HepG2 (cell line): ENCODE measurements around the gene BEND4. TPM values are rescaled to one million over a fixed set of nuclear protein-coding genes. Genes with fewer than 3 reads are reported as not detected.

ENCODE experiments used
- ATAC-seq: fragments of 200-7000 bp; cut with Tn5 transposase; 3 replicates; pipeline ENCODE4 v1.9.1; 2020; ENCODE audit warnings: mild to moderate bottlenecking, moderate library complexity
- BruUV-seq: library from RNA; stranded (reverse); fragments of 400-500 nt; replicated peaks from 2 replicates; lab custom pipeline; 2021; lab: Mats Ljungman, UMichigan
- CTCF ChIA-PET: fragments of 300-600 bp; formaldehyde crosslinking; extraction: SDS; loops from one replicate; lab custom pipeline; 2021; ENCODE audit warnings: low total read pairs, inconsistent platforms, low intra/inter-chr PET ratio; lab: Yijun Ruan, JAX
- POLR2A ChIA-PET: fragments of 350-600 bp; sonication (Branson Sonifier 250); formaldehyde crosslinking; loops from one replicate; lab custom pipeline; 2020; ENCODE audit warnings: antibody characterized with exemption, inconsistent platforms; lab: Yijun Ruan, JAX
- DNase-seq: peaks from one replicate; pipeline ENCODE4 v3.0.0-alpha.2; 2015; ENCODE audit warnings: low spot score
- FAIRE-seq: peaks from 3 replicates; lab custom pipeline; 2011; peaks lifted over from hg19 to GRCh38; lab: Jason Lieb, UNC
- H2AFZ ChIP-seq: one replicate; pipeline ENCODE4 v1.6.1; 2011; ENCODE audit warnings: low read length, inconsistent platforms
- H3K27ac ChIP-seq: fragments of 300-600 bp; 3 replicates; pipeline ENCODE4 v1.8.0; 2011; ENCODE audit warnings: mixed run types, mild to moderate bottlenecking, mixed read lengths, low read length, inconsistent platforms; ENCODE audit not compliant: insufficient read depth; ENCODE audit errors: extremely low read length
- H3K27me3 ChIP-seq, 2 experiments: fragments of 200-600 bp in 1 of 2; 2 replicates in 1 of 2; 3 replicates in 1 of 2; pipeline versions ENCODE4 v1.6.0 to v1.8.0; 2011; ENCODE audit warnings: low read length in 2 of 2, mild to moderate bottlenecking in 2 of 2, moderate library complexity in 2 of 2, inconsistent platforms in 1 of 2; ENCODE audit not compliant: insufficient read depth in 2 of 2, control insufficient read depth in 1 of 2
- H3K36me3 ChIP-seq, 2 experiments: fragments of 200-600 bp in 1 of 2; replicated peaks in 1 of 2; 2 replicates in 1 of 2; 3 replicates in 1 of 2; pipeline versions ENCODE4 v1.5.1 to v1.8.0; 2011; ENCODE audit warnings: low read length in 2 of 2, inconsistent platforms in 1 of 2; ENCODE audit not compliant: insufficient read depth in 2 of 2, control insufficient read depth in 1 of 2
- H3K4me1 ChIP-seq: 2 replicates; pipeline ENCODE4 v1.5.1; 2012; ENCODE audit warnings: low read length, inconsistent platforms; ENCODE audit not compliant: insufficient read depth
- H3K4me2 ChIP-seq: 2 replicates; pipeline ENCODE4 v1.6.0; 2011; ENCODE audit warnings: low read depth, low read length, inconsistent platforms
- H3K4me3 ChIP-seq, 3 experiments: fragments of 200-600 bp in 1 of 3; sonication (generic), shearing (Covaris generic) in 1 of 3; replicated peaks in 1 of 3; 2 replicates each; pipeline ENCODE4 v1.5.1; 2011 to 2016; ENCODE audit warnings: low read length in 3 of 3, inconsistent platforms in 2 of 3, low read depth in 2 of 3, mild to moderate bottlenecking in 2 of 3, control low read depth in 1 of 3, mixed read lengths in 1 of 3; ENCODE audit not compliant: insufficient read depth in 1 of 3
- H3K79me2 ChIP-seq: one replicate; pipeline ENCODE4 v1.6.1; 2011; ENCODE audit warnings: low read length, inconsistent platforms; ENCODE audit not compliant: insufficient read depth
- H3K9ac ChIP-seq: 2 replicates; pipeline ENCODE4 v1.6.0; 2011; ENCODE audit warnings: mild to moderate bottlenecking, low read depth, low read length, inconsistent platforms; ENCODE audit not compliant: insufficient read depth
- H3K9me3 ChIP-seq: 2 replicates; pipeline ENCODE4 v1.5.1; 2012; ENCODE audit warnings: mild to moderate bottlenecking, low read length
- H4K20me1 ChIP-seq: 2 replicates; pipeline ENCODE4 v1.6.0; 2011; ENCODE audit warnings: inconsistent platforms, mild to moderate bottlenecking, low read length, moderate library complexity; ENCODE audit not compliant: insufficient read depth
- MXD4 ChIP-seq: IDR thresholded peaks from 2 replicates; pipeline ENCODE4 v1.6.1; 2016; ENCODE audit warnings: mild to moderate bottlenecking, missing biosample characterization, missing genetic modification reagents
- NR1H2 ChIP-seq: sonication (generic); formaldehyde crosslinking; IDR thresholded peaks from 2 replicates; pipeline ENCODE4 v1.8.1; 2022; ENCODE audit warnings: low read depth, missing genetic modification reagents, borderline replicate concordance
- SNAPC4 ChIP-seq: sonication (generic); formaldehyde crosslinking; IDR thresholded peaks from 2 replicates; pipeline ENCODE4 v1.4.0; 2020; ENCODE audit warnings: mild to moderate bottlenecking, missing genetic modification reagents
- ZBTB2 ChIP-seq: sonication (generic); formaldehyde crosslinking; IDR thresholded peaks from 2 replicates; pipeline ENCODE4 v1.8.0; 2022; ENCODE audit warnings: low read depth, missing genetic modification reagents
- ZMYM2 ChIP-seq: sonication (generic); formaldehyde crosslinking; IDR thresholded peaks from 2 replicates; pipeline ENCODE4 v1.8.0; 2022; ENCODE audit warnings: mild to moderate bottlenecking, missing genetic modification reagents
- ZNF136 ChIP-seq: sonication (generic); formaldehyde crosslinking; IDR thresholded peaks from 2 replicates; pipeline ENCODE4 v1.8.1; 2022; ENCODE audit warnings: low read depth, mild to moderate bottlenecking, moderate library complexity, missing genetic modification reagents
- WGBS: methylation state at CpG from one replicate; pipeline ENCODE4 v1.1.6; 2017; ENCODE audit warnings: low lambda C conversion rate; 5-methylcytosine and 5-hydroxymethylcytosine counted together
- in situ Hi-C: cut with HindIII; loops from 2 replicates; pipeline ENCODE4 v1.10.0; 2017; ENCODE audit warnings: low pct_unique_long_range_greater_than_20kb; ENCODE audit not compliant: extremely low pct_ligation_motif_present
- intact Hi-C: fragments of 100-400 bp; cut with micrococcal nuclease; formaldehyde crosslinking; loops from one replicate; pipeline ENCODE4 v1.10.0; 2022; ENCODE audit not compliant: unreplicated experiment
- polyA plus RNA-seq, 8 experiments: library from polyadenylated mRNA; depleted of rRNA in 3 of 8; stranded (reverse) in 7 of 8; unstranded in 1 of 8; fragments of >200 nt; fragmentation: Illumina TruSeq in 4 of 8; extraction: Trizol in 4 of 8; gene quantifications; 2 replicates each; pipeline versions ENCODE4 v1.2.1 to v1.2.3, GENCODE V29; 2011 to 2016; ENCODE audit warnings: low read depth in 4 of 8, missing spikeins in 1 of 8, mixed read lengths in 1 of 8; ENCODE audit not compliant: insufficient read depth in 1 of 8
- total RNA-seq, 5 experiments: library from RNA; depleted of rRNA; stranded (reverse); fragments of >200 nt; fragmentation: Illumina TruSeq; extraction: Trizol; gene quantifications; 2 replicates each; pipeline ENCODE4 v1.2.3, GENCODE V29; 2016; ENCODE audit warnings: low read depth in 1 of 5

BEND4 gene
- total and polyA plus RNA-seq, 2 of the 13 experiments (the other 11 are each of a cell fraction or from before 2014, with no cell fraction given) = not detected

- no peaks in the 10 kb centered on the region; a peak in 1 of 5 replicates for H3K27me3 ChIP-seq
- no peak overlapping the region for H3K27ac ChIP-seq
- ATAC-seq = no peak
- WGBS = 2% methylated on average over 5 of the region's 5 CpGs
- no peak for FAIRE-seq
- BruUV-seq = no TSS peak
- ChIA-PET CTCF (no interaction called here), POLR2A (no interaction called here)
- intact Hi-C loops = no loop called here
- TF ChIP-seq ZMYM2 (CRISPR knock-in tag) (no peak), ZNF136 (no peak), ZBTB2 (no peak), MXD4 (CRISPR knock-in tag) (no peak), NR1H2 (no peak), SNAPC4 (CRISPR knock-in tag) (no peak)
- no peak overlapping the region for H3K4me2 ChIP-seq
- no peak overlapping the region for H3K4me3 ChIP-seq
- H3K36me3 ChIP-seq = no peaks in the 10 kb centered on the region
- in situ Hi-C loops = no loop called here
- no peaks in the 10 kb centered on the region for H3K4me1 ChIP-seq
- H3K9me3 ChIP-seq = no peaks in the 10 kb centered on the region
- H2AFZ ChIP-seq = no peak overlapping the region
- DNase-seq = no peak
- no peak overlapping the region for H3K9ac ChIP-seq
- no peaks in the 10 kb centered on the region for H3K79me2 ChIP-seq
- H4K20me1 ChIP-seq = no peaks in the 10 kb centered on the region
Observed at GRCh38 chr4:42197341-42197740, 44.9 kb upstream of the BEND4 start.
